Measurements from ENCODE around the gene C1orf74. TPM values are rescaled to one million over a fixed set of nuclear protein-coding genes. Genes with fewer than 3 reads are reported as not detected.

The C1orf74 gene
- total RNA-seq, 1 experiment from 2014 or later: 4.8 TPM

DNA sequence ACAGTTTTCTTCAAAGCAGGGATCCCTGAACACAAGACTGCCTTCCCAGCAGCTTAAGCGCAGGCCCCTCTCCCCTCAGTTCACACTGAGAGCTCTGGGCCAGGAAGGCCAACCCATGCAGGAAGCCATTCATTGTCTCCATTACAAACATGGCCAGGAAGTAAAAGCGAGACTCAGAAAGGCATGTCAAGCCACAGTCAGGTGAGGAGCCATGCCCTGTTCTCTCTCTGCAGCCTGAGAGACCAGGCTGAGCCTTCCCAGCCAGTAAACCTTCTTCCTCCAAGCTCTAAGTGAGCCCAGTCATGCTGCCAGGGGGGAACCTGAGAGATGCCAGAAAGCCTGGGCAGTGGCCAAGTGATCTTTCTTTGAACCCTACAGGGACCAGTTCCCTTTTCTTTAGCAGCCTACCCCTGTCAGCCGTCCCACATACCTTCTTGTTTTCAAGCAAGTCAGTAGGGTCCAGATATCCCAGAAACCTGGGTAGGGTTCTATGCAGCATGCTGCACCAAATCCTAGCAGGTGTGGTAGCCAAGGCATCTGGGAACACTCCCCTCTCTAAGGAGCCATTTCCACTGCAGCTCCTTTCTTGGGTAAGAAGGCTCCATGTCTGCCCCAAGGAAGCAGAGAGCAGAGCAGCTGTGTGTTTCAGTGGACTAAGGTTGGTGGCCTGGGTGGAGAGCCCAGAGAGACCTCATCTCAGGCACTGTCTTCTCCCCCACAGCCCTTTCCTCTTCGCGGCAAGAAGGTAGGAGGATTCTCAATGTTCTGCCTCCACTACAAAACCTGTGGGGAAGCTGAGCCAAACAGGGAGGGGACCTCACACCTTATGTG lies 27.5 kb downstream of the C1orf74 start:
- in situ Hi-C loops (cut with HindIII; ENCODE audit: low pct_unique_long_range_greater_than_20kb, low sequenced_read_pairs): no loop called here
- DNase-seq (ENCODE audit: low read depth, low spot score): no peak

DNA sequence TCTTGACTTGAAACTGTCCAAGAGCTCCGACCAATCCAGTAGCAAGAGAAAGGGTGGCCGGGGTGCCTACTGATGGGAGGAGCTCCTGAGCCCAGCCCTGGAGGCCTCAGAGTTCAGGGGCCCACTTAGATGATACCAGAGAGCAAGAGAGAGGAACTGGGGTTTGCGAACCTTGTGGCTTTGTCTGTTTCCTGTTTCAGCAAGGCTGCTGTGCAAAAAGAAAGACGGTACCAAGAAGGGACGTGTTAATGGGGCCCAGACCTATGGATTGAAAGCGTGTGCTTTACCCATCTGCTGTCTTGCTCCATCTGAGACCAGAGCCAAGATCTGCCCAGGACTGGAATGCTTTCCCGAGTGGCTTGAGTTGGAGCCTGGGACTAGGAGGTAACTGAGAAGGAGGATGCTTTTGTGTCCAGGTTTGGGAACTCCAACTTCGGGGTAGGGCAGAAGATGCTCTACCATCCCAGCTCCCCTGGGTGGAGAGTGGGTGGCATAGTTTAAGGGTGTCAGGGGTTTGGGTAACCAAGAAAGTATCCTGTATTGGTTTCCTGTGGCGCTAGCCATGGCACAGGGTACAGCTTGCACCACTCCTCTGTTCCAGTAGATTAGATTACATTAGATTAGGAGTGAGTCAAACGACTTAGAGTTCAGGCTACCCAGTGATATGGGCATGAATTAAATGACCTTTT lies 28.3 kb downstream of the C1orf74 start, which contains the start of gene TRAF3IP3:
TSS of gene TRAF3IP3 (plus strand) at position 128 of the 689 bp plus-strand sequence. CDS start 3,987 bp downstream, outside the sequence.
- in situ Hi-C loops (cut with HindIII; ENCODE audit: low pct_unique_long_range_greater_than_20kb, low sequenced_read_pairs): no loop called here
- no peak for DNase-seq (ENCODE audit: low read depth, low spot score)

DNA sequence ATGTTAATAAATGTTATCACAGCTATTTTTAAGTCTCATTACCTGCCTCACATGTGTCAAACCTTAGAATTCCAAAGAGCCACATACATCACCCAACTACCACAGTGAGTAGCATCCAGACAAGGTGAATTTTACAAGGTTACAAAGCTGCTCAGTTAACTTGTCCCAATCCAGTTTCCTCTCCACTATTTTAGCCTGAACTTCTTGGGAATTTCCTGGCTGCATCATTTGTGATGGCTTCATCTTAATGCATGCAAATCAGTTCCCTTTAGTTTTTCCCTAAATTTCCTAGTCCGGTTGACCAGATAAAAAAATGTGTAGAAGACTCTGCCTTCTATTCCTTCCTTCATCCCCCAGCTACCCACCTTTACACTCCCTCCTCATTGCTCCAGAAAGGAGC lies 29.1 kb downstream of the C1orf74 start:
- DNase-seq (ENCODE audit: low read depth, low spot score): no peak
- in situ Hi-C loops (cut with HindIII; ENCODE audit: low pct_unique_long_range_greater_than_20kb, low sequenced_read_pairs): no loop called here

DNA sequence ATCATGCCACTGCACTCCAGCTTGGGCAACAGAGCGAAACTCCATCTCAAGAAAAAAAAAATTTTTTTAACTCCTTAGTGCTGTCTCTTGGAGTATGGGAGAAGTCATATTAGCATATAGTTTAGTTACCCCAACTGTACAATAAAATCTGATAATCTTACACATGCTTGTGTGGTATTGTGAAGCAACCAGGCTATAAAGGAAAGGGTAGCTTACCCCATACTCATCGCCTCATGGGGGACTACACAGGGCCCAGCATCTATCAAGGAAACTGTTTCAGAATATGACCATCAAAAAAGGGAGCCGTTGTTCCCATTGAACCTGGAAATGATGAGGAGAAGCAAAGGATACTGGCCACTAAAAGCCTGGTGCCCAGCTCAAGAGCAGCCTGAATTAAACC lies 31.5 kb downstream of the C1orf74 start:
- DNase-seq (ENCODE audit: low read depth, low spot score): no peak
- in situ Hi-C loops (cut with HindIII; ENCODE audit: low pct_unique_long_range_greater_than_20kb, low sequenced_read_pairs): no loop called here

DNA sequence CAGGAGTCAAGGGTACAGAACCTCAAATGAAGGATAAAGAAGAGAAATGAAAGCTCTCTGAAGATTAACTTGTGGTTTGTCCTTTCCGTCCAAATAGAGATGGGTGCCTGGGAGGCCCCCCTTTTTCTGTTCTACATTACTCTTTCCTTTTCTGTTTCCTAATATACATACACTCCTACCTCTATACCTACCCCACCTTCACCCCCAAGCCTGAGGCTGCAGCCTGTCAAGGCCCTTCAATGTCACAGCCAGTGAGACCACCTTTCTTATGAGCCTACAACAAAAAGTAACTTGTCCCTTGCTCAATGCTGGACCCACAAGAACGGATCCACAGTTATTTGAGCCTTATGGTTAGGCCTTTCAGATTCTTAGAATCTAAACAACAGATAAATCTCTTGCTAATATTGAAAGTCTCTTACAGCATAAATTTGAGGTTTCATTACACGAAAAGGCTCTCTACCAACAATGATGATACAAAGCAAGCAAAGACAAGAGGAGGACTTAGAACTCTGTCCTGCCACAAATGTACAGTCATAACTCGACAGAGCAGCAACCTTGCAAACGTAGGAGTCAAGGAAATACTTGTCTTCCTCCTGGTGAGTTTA lies 32.6 kb downstream of the C1orf74 start:
- in situ Hi-C loops (cut with HindIII; ENCODE audit: low pct_unique_long_range_greater_than_20kb, low sequenced_read_pairs): no loop called here

DNA sequence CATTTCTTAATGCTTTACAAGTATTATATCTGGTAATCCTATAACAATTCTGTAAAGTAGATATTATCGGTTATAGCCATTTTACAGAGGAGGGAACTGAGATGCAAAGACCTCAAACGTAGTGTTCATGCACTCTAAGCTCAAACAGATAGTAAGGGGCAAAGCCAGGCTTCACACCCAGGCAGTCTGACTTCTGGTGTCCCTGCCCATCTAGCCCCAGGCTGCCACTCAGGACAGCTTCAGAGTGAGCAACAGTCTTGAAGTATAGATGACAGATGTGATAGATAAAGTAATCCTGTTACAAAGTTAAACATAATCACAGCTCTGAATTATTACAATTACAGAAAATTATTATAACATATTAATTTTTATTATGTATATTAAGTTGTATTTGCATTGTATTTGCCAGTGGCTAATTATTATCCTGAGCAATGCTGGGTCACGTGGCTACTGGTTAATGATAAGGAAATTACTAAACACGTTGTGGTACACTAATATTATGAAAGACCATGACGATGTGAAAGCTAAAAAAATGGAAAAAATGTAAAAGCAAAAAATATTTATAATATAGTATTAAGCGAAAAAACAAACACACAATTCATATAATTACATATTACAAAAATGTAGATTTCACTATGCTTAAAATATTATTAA lies 34.6 kb downstream of the C1orf74 start:
- DNase-seq (ENCODE audit: low read depth, low spot score): no peak
- in situ Hi-C loops (cut with HindIII; ENCODE audit: low pct_unique_long_range_greater_than_20kb, low sequenced_read_pairs): no loop called here

More for the DNA sequence above, 32.6 kb downstream of the C1orf74 start:
- DNase-seq (ENCODE audit: low read depth, low spot score): no peak

DNA sequence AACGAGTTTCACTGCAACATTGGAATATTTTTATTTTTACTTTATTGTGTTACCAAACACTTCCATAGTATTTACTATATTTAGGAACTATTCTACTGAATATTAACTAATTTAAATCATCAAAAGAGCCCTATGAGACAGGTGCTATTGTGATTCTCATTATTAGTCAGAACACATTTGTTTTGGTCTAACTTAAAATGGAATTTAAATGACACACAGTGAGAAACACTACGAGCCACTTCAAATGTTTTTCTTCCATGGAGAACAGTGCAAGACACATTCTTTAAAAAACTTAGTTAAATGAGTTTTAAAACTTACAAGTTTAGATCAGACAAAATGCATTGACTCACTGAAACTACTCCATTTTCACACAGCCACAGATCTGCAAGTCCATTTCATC lies 35.2 kb downstream of the C1orf74 start:
- DNase-seq (ENCODE audit: low read depth, low spot score): no peak
- in situ Hi-C loops (cut with HindIII; ENCODE audit: low pct_unique_long_range_greater_than_20kb, low sequenced_read_pairs): no loop called here

DNA sequence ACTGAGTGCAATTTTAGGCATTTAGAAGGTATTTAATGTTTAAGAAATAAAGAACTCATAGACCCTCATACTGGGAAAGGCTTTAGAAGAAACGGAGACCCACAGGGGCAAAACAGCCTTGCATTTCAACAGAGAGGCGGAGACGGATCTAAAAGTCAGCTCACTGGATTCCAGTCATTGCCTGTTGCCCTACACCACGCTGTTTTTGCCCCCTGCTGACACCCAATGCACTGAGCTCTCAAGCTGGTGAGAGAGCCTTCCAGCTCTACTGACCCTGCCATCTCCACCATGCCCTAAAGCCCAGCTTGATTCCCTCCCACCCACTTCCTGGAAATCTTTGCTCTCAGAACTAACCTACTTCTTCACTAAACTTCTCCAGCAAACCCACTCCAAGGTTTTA lies 35.7 kb downstream of the C1orf74 start:
- in situ Hi-C loops (cut with HindIII; ENCODE audit: low pct_unique_long_range_greater_than_20kb, low sequenced_read_pairs): no loop called here
- DNase-seq (ENCODE audit: low read depth, low spot score): peak; percentile 43

DNA sequence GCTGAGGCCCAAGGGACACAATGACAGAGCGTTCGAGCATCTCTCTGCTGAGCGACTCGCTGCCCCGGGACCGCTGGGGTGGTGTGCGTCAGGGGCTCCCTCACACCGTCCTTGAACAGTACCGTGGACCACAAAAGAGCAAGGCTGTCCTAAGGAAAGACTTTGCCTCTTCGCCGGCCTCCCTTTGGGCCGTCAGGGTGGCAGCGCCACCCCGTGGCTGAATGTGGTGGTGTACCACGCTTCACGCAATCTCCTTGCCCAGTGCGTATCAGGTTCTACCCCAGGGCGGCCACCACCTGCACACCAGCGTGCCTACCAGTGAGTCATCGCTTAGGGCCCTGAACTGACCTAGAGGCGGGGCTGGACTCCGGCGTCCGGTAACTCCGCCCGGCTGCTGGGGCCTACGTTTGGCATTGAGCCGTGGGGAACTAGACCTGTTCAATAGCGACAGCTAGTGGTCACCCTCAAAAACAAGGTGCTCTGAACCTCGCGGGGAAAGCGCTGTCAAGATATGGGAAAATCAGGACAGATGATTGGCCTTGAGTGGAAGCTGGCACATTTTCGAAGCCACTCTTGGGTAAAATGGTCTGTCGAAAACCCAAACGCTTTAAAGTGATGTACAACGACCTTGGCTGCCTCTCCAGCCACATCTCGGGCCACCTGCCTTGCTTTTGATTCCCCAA lies 36.6 kb downstream of the C1orf74 start:
- peak; percentile 92 for DNase-seq (ENCODE audit: low read depth, low spot score)
- in situ Hi-C loops (cut with HindIII; ENCODE audit: low pct_unique_long_range_greater_than_20kb, low sequenced_read_pairs): no loop called here

DNA sequence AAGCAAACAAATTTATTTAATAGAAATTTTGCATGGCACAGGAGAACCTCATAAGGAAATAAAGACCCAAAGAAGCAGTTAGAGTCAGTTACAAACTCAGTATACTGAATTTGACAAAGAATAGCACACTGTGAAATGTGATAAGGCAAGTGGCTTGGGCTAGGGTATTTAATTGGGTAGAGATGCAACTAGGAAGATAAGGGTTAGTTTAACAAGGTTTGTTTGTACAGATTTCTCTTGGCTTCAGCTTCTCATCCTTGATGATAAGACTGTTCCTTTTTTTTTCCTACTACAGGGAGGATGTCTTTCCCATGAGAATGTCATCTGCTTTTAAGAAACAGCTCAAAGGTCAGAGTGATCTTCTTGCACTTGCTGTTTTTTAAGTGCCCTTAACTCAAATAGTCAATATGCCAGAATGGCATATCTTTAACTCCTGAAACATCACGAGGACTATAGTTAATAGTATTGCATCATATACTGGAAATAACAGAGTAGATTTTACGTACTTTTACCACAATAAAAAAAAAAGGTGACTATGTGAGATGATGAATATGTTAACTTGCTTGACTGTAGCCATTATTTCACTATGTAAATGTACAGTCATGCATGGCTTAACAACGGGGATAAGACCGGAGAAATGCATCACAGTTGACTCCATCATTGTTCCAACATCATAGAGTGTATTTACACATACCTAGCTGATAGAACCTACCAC lies 37.8 kb downstream of the C1orf74 start:
- in situ Hi-C loops (cut with HindIII; ENCODE audit: low pct_unique_long_range_greater_than_20kb, low sequenced_read_pairs): no loop called here
- peak; percentile 13 for DNase-seq (ENCODE audit: low read depth, low spot score)

DNA sequence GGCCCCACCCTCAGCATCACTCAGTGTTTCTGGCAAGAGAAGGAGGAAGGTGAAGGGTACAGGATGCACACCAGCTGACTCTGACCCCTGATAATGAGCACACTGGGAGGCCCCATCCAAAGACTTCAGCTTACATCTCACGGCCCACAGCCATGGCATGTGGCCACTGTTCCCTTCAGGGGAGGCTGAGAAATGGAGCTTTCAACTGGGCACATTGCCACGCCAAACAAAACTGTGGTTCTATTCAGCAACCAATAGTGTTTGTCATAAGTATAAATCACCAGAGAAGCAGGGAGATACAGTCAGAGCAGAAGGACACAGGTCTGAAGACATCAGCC lies 41.2 kb downstream of the C1orf74 start:
- in situ Hi-C loops (cut with HindIII; ENCODE audit: low pct_unique_long_range_greater_than_20kb, low sequenced_read_pairs): no loop called here
- no peak for DNase-seq (ENCODE audit: low read depth, low spot score)

DNA sequence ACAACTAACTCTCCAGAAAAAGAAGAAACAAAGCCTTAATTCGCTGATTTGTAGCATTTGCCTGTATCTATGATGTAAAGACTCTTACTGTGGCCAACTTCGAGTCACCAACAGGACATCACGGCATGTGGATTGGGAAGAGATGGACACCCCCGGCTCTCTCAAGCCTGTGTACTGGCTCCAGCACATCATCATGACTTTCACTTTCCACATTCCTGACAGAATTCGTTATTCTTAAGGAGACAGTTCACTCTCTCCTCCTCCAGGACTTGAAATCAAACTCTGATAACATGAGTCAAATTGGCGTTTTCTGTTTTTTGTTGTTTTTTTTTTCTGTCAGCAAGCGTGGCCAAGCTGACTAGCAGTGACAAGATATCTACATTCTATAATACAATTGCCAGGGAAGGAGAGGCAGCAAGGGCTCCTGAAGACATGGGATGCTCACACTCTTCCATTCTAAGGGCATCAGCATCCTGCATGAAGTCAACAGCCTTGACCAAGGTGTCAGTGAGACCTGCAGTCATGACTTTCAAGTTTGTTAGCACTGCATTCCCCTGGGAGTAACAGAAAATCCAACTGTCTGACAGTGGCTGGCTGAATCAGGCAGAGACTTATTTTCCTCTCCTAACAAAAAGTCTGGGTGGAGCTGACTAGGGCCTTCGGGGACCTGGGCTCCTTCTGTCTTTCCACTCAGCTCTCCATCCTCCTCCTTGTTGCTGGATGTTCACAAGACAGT lies 41.8 kb downstream of the C1orf74 start:
- in situ Hi-C loops (cut with HindIII; ENCODE audit: low pct_unique_long_range_greater_than_20kb, low sequenced_read_pairs): no loop called here
- DNase-seq (ENCODE audit: low read depth, low spot score): no peak

DNA sequence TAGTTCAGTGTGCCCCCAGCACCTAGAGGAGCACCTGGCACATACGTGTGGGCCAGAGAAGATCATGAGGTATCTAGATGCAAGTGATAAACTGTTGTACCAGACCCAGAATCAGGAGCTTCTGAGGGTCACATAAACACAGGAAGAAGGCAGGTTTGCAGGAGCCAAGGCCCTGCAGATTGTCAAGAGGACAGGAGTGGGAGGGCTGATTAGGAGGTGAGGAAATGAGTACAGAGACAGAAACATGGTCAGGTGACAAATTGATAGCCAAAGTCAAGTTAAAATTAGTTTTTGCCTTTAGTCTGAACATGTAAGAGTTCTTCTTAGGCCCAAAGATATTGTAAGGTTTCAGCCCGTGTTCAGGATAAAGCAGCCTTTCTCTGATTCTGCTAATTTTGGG lies 42.5 kb downstream of the C1orf74 start:
- DNase-seq (ENCODE audit: low read depth, low spot score): no peak
- in situ Hi-C loops (cut with HindIII; ENCODE audit: low pct_unique_long_range_greater_than_20kb, low sequenced_read_pairs): no loop called here

DNA sequence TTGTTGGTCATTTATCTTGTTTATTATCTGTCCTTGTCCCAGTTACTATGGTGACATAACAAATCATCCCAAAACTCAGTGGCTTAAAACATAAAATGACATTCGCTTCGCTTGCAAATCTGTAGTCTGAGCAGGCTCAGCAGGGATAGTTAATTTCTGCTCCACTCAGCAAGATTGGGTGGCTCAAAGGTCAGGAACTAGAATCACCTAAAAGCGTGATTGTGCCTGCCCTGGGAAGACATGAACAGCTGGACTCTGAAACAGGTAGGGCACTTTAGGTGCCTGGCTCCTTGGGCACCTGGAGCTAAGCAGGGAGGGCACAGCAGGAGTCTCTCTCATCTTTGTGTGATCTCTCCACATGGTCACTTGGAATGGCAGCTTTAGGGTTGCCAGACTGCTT lies 43.2 kb downstream of the C1orf74 start:
- no peak for DNase-seq (ENCODE audit: low read depth, low spot score)
- in situ Hi-C loops (cut with HindIII; ENCODE audit: low pct_unique_long_range_greater_than_20kb, low sequenced_read_pairs): no loop called here

DNA sequence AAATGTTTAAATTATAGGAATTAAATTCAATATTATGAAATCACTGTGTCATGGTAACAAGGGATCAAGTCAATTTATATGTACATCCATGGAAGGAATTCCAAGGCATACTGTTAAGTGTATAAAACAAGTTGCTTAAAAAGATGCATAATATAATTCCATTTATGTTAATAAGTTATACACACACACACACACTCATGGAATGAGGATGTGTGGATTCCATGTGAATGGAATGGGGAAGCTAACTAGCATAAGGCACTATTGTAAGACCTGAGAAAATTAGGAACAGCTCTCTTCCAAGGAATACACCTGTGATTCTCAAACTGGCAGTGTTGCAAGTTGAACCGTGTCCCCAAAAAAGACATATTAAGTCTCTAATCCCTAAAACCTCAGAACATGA lies 46.1 kb downstream of the C1orf74 start:
- in situ Hi-C loops (cut with HindIII; ENCODE audit: low pct_unique_long_range_greater_than_20kb, low sequenced_read_pairs): no loop called here
- no peak for DNase-seq (ENCODE audit: low read depth, low spot score)

DNA sequence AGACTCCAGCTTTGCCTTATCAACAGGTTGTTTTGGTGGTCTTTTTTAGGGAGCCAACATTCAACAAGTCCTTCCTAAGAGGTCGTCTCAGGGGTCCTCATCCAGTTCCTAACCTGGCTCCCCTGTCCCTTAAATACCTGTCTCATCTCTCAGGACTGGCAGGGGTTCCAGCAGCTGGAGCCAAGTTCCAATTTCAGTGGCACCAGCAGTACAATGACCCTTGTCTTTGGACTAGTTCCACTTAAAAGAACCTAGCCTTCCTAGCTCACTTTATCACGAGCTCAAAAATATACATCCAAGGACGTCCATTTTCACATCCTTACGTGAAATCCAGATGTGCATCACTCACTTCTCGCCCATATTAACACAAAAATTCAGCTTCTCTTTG lies 47.2 kb downstream of the C1orf74 start:
- in situ Hi-C loops (cut with HindIII; ENCODE audit: low pct_unique_long_range_greater_than_20kb, low sequenced_read_pairs): no loop called here

More for the DNA sequence above, 47.2 kb downstream of the C1orf74 start:
- no peak for DNase-seq (ENCODE audit: low read depth, low spot score)
